ENCODE measurements around the gene GATC.

Gene GATC

DNA sequence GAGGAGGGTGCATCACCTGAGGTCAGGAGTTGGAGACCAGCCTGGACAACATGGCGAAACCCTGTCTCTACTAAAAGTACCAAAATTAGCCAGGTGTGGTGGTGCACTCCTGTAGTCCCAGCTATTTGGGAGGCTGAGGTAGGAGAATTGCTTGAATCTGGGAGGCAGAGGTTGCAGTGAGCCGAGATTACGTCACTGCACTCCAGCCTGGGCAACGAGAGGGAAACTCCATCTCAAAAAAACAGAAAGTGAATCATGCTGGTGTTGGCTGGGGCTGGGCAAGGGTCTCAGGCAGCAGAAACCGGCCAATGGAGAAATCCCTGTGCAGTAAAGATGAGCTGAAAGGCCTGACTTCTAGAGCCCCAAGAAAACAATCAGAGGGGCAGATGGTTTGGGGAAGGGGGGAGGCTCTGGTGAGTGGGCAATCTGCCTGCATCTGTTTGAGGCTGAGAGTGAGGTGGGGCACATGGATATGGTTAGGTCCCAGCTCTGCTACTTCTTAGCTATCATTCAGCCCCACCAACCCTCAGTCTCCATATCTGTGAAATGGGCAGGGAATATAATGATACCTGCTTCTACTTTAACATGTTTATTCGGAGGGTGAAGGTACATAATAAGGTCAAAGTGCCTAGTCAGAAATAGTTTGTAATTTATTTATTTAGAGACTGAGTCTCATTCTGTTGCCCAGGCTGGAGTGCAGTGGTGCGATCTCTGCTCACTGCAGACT, 29.6 kb upstream of the GATC start:
- no peak for TF ChIP-seq POLR2A (IDR thresholded peaks at IDR 0.05; ENCODE audit: low read depth, low read length)
- TF ChIP-seq TAF1 (IDR thresholded peaks at IDR 0.05; ENCODE audit: borderline replicate concordance, low read depth, low read length) = no peak
- no peak for TF ChIP-seq POLR2AphosphoS5 (IDR thresholded peaks at IDR 0.05; ENCODE audit: low read depth, low read length)
- FAIRE-seq (no peak), DNase-seq (ENCODE audit: insufficient read length) (no peak)

GRCh38 chr12:120417917-120418580, 28.2 kb upstream of the GATC start:
- TF ChIP-seq POLR2A (IDR thresholded peaks at IDR 0.05; ENCODE audit: low read depth, low read length) (no peak), TAF1 (IDR thresholded peaks at IDR 0.05; ENCODE audit: borderline replicate concordance, low read depth, low read length) (no peak), POLR2AphosphoS5 (IDR thresholded peaks at IDR 0.05; ENCODE audit: low read depth, low read length) (no peak)
- FAIRE-seq (no peak), DNase-seq (ENCODE audit: insufficient read length) (no peak)

DNA sequence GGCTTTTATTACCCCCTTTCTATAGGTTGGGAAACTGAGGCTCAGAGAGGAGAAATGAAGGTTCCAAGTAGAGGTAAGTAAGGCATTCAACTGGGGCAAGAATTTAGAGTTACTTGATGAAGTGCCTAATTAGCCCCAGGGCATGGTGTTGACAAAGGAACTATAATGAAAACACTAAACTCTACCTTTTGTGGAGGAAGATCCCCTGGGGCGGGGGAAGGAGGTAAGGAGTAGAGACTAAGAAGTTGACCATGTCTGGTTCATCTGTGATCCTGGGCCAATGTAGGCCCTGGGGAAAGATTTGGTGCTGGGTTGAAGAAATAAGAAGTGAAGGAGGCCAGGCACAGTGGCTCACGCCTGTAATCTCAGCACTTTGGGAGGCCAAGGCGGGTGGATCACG, 24.5 kb upstream of the GATC start:
- DNase-seq (ENCODE audit: insufficient read length) (no peak), FAIRE-seq (no peak)
- no peak for TF ChIP-seq TAF1 (IDR thresholded peaks at IDR 0.05; ENCODE audit: borderline replicate concordance, low read depth, low read length)
- TF ChIP-seq POLR2A (IDR thresholded peaks at IDR 0.05; ENCODE audit: low read depth, low read length) = no peak
- no peak for TF ChIP-seq POLR2AphosphoS5 (IDR thresholded peaks at IDR 0.05; ENCODE audit: low read depth, low read length)

DNA sequence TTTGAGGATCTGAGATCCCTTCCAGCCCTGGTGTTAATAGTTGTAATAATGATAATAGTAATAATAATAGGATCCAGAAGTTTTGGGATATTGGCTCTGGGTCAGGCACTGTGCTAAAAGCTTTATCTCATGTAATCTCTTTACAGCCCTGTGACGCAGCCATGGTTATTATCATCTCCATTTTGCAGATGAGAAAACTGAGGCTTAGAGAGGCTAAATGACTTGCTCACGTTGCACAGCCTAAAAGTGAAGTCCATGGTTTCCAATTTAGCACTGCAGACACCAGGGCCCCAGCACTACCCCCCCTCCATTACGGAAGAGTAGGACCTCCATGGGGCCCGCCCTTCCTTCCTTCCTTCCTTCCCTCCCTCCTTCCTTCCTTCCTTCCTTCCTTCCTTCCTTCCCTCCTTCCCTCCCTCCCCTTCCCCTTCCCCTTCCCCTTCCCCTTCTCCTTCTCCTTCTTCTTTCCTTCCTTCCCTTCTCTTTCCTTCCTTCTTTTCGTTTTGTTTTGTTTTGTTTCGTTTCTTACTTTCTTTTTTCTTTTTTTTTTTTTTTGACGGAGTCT, 23.3 kb upstream of the GATC start:
- TF ChIP-seq POLR2AphosphoS5 (IDR thresholded peaks at IDR 0.05; ENCODE audit: low read depth, low read length) (no peak), TAF1 (IDR thresholded peaks at IDR 0.05; ENCODE audit: borderline replicate concordance, low read depth, low read length) (no peak), POLR2A (IDR thresholded peaks at IDR 0.05; ENCODE audit: low read depth, low read length) (no peak)
- DNase-seq (ENCODE audit: insufficient read length) = no peak
- FAIRE-seq = no peak

- FAIRE-seq = no peak
Observed at GRCh38 chr12:120425797-120426196, 20.4 kb upstream of the GATC start.

GRCh38 chr12:120428597-120429229, 17.5 kb upstream of the GATC start:
- DNase-seq (ENCODE audit: insufficient read length) = no peak
- TF ChIP-seq TAF1 (IDR thresholded peaks at IDR 0.05; ENCODE audit: borderline replicate concordance, low read depth, low read length) (no peak), POLR2A (IDR thresholded peaks at IDR 0.05; ENCODE audit: low read depth, low read length) (no peak), POLR2AphosphoS5 (IDR thresholded peaks at IDR 0.05; ENCODE audit: low read depth, low read length) (no peak)
- FAIRE-seq = no peak

More at GRCh38 chr12:120425797-120426196, 20.4 kb upstream of the GATC start:
- TF ChIP-seq POLR2A (IDR thresholded peaks at IDR 0.05; ENCODE audit: low read depth, low read length) (no peak), POLR2AphosphoS5 (IDR thresholded peaks at IDR 0.05; ENCODE audit: low read depth, low read length) (no peak), TAF1 (IDR thresholded peaks at IDR 0.05; ENCODE audit: borderline replicate concordance, low read depth, low read length) (no peak)
- no peak for DNase-seq (ENCODE audit: insufficient read length)

DNA sequence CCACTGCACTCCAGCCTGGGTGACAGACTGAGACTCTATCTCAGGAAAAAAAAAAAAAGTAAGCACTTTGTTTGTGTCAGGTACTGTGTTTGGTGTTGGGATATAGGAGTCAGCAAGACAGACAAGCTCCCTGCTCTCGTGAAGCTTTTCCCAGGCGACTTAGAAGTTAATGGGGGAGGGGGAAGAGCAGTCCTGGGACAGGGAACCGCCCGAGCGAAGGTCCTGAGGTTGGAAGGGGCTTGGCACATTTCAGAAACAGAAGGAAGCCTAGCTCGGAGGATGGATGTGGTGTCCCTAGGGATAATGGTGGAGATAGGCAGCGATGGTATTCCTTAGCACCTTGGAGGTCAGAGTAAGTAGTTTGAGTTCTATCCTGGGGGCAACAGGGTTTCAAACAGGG, 16.9 kb upstream of the GATC start:
- TF ChIP-seq POLR2AphosphoS5 (IDR thresholded peaks at IDR 0.05; ENCODE audit: low read depth, low read length) (no peak), POLR2A (IDR thresholded peaks at IDR 0.05; ENCODE audit: low read depth, low read length) (no peak), TAF1 (IDR thresholded peaks at IDR 0.05; ENCODE audit: borderline replicate concordance, low read depth, low read length) (no peak)
- DNase-seq (ENCODE audit: insufficient read length) (no peak), FAIRE-seq (no peak)

GRCh38 chr12:120432772-120433525, 13.3 kb upstream of the GATC start:
- FAIRE-seq (no peak), DNase-seq (ENCODE audit: insufficient read length) (no peak)
- TF ChIP-seq TAF1 (IDR thresholded peaks at IDR 0.05; ENCODE audit: borderline replicate concordance, low read depth, low read length) = no peak
- TF ChIP-seq POLR2A (IDR thresholded peaks at IDR 0.05; ENCODE audit: low read depth, low read length) = no peak
- no peak for TF ChIP-seq POLR2AphosphoS5 (IDR thresholded peaks at IDR 0.05; ENCODE audit: low read depth, low read length)

DNA sequence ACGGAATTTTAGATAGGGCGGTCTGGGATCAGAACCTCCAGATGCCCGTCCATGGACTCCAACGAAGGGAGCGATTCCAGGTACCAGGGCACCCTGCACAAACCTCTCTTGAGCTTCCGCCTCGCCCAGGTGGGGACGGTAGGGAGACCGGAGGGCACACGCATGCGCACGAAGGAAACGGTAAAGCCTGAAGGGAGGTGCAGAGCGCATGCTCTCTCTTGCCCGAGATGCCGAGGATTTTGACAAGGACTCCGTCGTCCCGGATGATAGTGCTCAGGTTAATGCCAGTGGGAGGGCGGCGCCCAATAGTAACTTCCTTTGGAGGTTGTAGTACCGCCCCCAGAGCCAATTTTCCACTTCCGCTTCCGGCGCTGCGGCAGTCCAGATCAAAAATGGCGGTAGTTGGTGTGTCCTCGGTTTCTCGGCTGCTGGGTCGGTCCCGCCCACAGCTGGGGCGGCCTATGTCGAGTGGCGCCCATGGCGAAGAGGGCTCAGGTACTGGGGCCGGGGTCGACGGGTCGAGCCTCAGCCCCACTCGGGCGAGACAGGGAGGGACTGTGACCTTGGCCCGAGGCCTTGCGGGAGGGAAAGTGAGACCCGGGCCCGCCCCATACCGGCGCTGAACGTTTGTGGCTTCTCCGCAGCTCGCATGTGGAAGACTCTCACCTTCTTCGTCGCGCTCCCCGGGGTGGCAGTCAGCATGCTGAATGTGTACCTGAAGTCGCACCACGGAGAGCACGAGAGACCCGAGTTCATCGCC, 8.3 kb upstream of the GATC start, which contains the start of gene COX6A1:
Gene COX6A1, plus strand, starts transcription at position 379 of the 760 bp plus-strand sequence. Its CDS starts 14 bp downstream, at position 393.
- DNase-seq (ENCODE audit: insufficient read length) (peak; percentile 94), FAIRE-seq (peak; percentile 96)
- TF ChIP-seq POLR2AphosphoS5 (IDR thresholded peaks at IDR 0.05; ENCODE audit: low read depth, low read length) = peak; percentile 78
- peak; percentile 82; the same call in 1 of the 2 replicates for TF ChIP-seq POLR2A (IDR thresholded peaks at IDR 0.05; ENCODE audit: low read depth, low read length)
- TF ChIP-seq TAF1 (IDR thresholded peaks at IDR 0.05; ENCODE audit: borderline replicate concordance, low read depth, low read length) = peak; percentile 83
